SK-N-SH (cell line): Measurements from ENCODE around the gene AXL. TPM values are rescaled to one million over a fixed set of nuclear protein-coding genes. Genes with fewer than 3 reads are reported as not detected.

Experiments used
- CTCF ChIA-PET: fragments of 300-600, 350-600 bp; formaldehyde crosslinking; extraction: SDS; loops from one replicate; lab custom pipeline; 2021; lab: Yijun Ruan, JAX
- POLR2A ChIA-PET: fragments of 350-600 bp; sonication (Branson Sonifier 250); formaldehyde crosslinking; extraction: SDS; loops from one replicate; lab custom pipeline; 2020; ENCODE audit warnings: antibody characterized with exemption, inconsistent platforms; lab: Yijun Ruan, JAX
- DNase-seq: peaks from one replicate; pipeline ENCODE4 v3.0.0; 2012
- H2AFZ ChIP-seq: fragments of 200-600 bp; sonication (generic); 2 replicates; pipeline ENCODE4 v1.8.1; 2016; ENCODE audit warnings: antibody characterized with exemption, mild to moderate bottlenecking, low read depth
- H3F3A ChIP-seq: fragments of 200-600 bp; sonication (generic); replicated peaks from 2 replicates; pipeline ENCODE3; 2016; ENCODE audit warnings: antibody characterized with exemption, mild to moderate bottlenecking; ENCODE audit not compliant: insufficient read depth
- H3K27ac ChIP-seq, 2 experiments: fragments of 200-500 bp in 1 of 2; fragments of 200-600 bp in 1 of 2; sonication (Bioruptor generic) in 1 of 2; sonication (generic), shearing (Covaris generic) in 1 of 2; 2 replicates each; pipeline versions ENCODE4 v1.5.1 to v1.6.1; 2014 to 2016; ENCODE audit warnings: low read depth in 2 of 2, inconsistent platforms in 1 of 2, low read length in 1 of 2, mild to moderate bottlenecking in 1 of 2, mixed read lengths in 1 of 2
- H3K27me3 ChIP-seq: fragments of 200-600 bp; sonication (generic), shearing (Covaris generic); 2 replicates; pipeline ENCODE4 v1.6.1; 2016; ENCODE audit warnings: mixed run types; ENCODE audit not compliant: insufficient read depth
- H3K36me3 ChIP-seq, 2 experiments: fragments of 200-500 bp in 1 of 2; fragments of 200-600 bp in 1 of 2; sonication (Bioruptor generic) in 1 of 2; sonication (generic) in 1 of 2; replicated peaks in 1 of 2; 2 replicates each; pipeline versions ENCODE3 to v1.5.1; 2014 to 2016; ENCODE audit warnings: low read length in 1 of 2, mild to moderate bottlenecking in 1 of 2; ENCODE audit not compliant: insufficient read depth in 2 of 2, control insufficient read depth in 1 of 2
- H3K4me1 ChIP-seq, 2 experiments: fragments of 200-500 bp in 1 of 2; fragments of 200-600 bp in 1 of 2; sonication (Bioruptor generic) in 1 of 2; sonication (generic), shearing (Covaris generic) in 1 of 2; 2 replicates each; pipeline versions ENCODE4 v1.5.1 to v1.6.1; 2014 to 2016; ENCODE audit warnings: low read depth in 1 of 2, low read length in 1 of 2, mixed run types in 1 of 2; ENCODE audit not compliant: insufficient read depth in 2 of 2, control insufficient read depth in 1 of 2
- H3K4me2 ChIP-seq: fragments of 200-600 bp; sonication (generic), shearing (Covaris generic); 2 replicates; pipeline ENCODE4 v1.6.1; 2017; ENCODE audit warnings: mixed run types
- H3K4me3 ChIP-seq, 2 experiments: fragments of 200-500 bp in 1 of 2; fragments of 200-600 bp in 1 of 2; sonication (Bioruptor generic) in 1 of 2; sonication (generic), shearing (Covaris generic) in 1 of 2; 2 replicates each; pipeline versions ENCODE4 v1.5.1 to v1.8.1; 2014 to 2016; ENCODE audit warnings: low read depth in 2 of 2, inconsistent platforms in 1 of 2, low read length in 1 of 2, mild to moderate bottlenecking in 1 of 2, mixed read lengths in 1 of 2, moderate library complexity in 1 of 2
- H3K79me2 ChIP-seq: fragments of 200-600 bp; sonication (generic); 2 replicates; pipeline ENCODE4 v1.8.1; 2017; ENCODE audit warnings: mild to moderate bottlenecking; ENCODE audit not compliant: insufficient read depth
- H3K9ac ChIP-seq: fragments of 200-600 bp; sonication (generic); 2 replicates; pipeline ENCODE4 v1.6.1; 2017; ENCODE audit warnings: mixed run types
- H3K9me2 ChIP-seq: fragments of 200-600 bp; sonication (generic); 2 replicates; pipeline ENCODE4 v1.6.1; 2017; ENCODE audit warnings: mixed run types
- H3K9me3 ChIP-seq: fragments of 200-600 bp; sonication (generic); 2 replicates; pipeline ENCODE4 v1.6.1; 2017; ENCODE audit warnings: mixed run types, mild to moderate bottlenecking, moderate library complexity
- H4K20me1 ChIP-seq: fragments of 200-600 bp; sonication (generic); 2 replicates; pipeline ENCODE4 v1.6.1; 2017; ENCODE audit warnings: mild to moderate bottlenecking, mixed run types; ENCODE audit not compliant: insufficient read depth
- CHD2 ChIP-seq: fragments of 150-350 bp; IDR thresholded peaks from 2 replicates; pipeline ENCODE4 v1.6.1; 2018; ENCODE audit warnings: low read length; ENCODE audit not compliant: partially characterized antibody
- ELF1 ChIP-seq: IDR thresholded peaks from 2 replicates; pipeline ENCODE4 v1.4.0; 2012
- FOSL2 ChIP-seq: IDR thresholded peaks from 2 replicates; pipeline ENCODE4 v1.4.0; 2012; ENCODE audit warnings: low read depth, mild to moderate bottlenecking, moderate library complexity, borderline replicate concordance
- FOXJ3 ChIP-seq: sonication (generic); formaldehyde crosslinking; IDR thresholded peaks from 2 replicates; pipeline ENCODE4 v1.5.1; 2020; ENCODE audit warnings: mild to moderate bottlenecking, missing genetic modification reagents
- FOXM1 ChIP-seq: IDR thresholded peaks from 2 replicates; pipeline ENCODE4 v1.4.0; 2012; ENCODE audit warnings: low read depth, mild to moderate bottlenecking
- GABPA ChIP-seq: IDR thresholded peaks from 2 replicates; pipeline ENCODE4 v1.4.0; 2012; ENCODE audit warnings: low read depth, mild to moderate bottlenecking
- JUND ChIP-seq: IDR thresholded peaks from 2 replicates; pipeline ENCODE4 v1.4.0; 2012
- MAX ChIP-seq: IDR thresholded peaks from 2 replicates; pipeline ENCODE4 v1.4.0; 2012; ENCODE audit warnings: low read depth
- MXI1 ChIP-seq: IDR thresholded peaks from 2 replicates; pipeline ENCODE4 v1.6.1; 2012; ENCODE audit warnings: mild to moderate bottlenecking, low read depth, low read length, improper control_type of control experiment
- RCOR1 ChIP-seq: fragments of 150-350 bp; IDR thresholded peaks from 2 replicates; pipeline ENCODE4 v1.6.1; 2017; ENCODE audit warnings: antibody characterized with exemption, low read length
- REST ChIP-seq: IDR thresholded peaks from 2 replicates; pipeline ENCODE4 v1.6.1; 2012; ENCODE audit warnings: mild to moderate bottlenecking, low read depth, low read length, moderate library complexity
- RXRA ChIP-seq: IDR thresholded peaks from 2 replicates; pipeline ENCODE4 v1.4.0; 2012; ENCODE audit warnings: low read depth, mild to moderate bottlenecking, borderline replicate concordance
- TAF1 ChIP-seq: IDR thresholded peaks from 2 replicates; pipeline ENCODE4 v1.6.1; 2012; ENCODE audit warnings: low read depth, mild to moderate bottlenecking, low read length, moderate library complexity, borderline replicate concordance
- TCF12 ChIP-seq: IDR thresholded peaks from 2 replicates; pipeline ENCODE4 v1.4.0; 2012
- USF1 ChIP-seq: IDR thresholded peaks from 2 replicates; pipeline ENCODE4 v1.4.0; 2012; ENCODE audit warnings: low read depth, borderline replicate concordance
- USF2 ChIP-seq: fragments of 150-350 bp; IDR thresholded peaks from 2 replicates; pipeline ENCODE4 v1.6.1; 2017; ENCODE audit warnings: antibody characterized with exemption, low read length, low read depth, borderline replicate concordance
- whole genome bisulfite sequencing: methylation state at CpG from one replicate; pipeline ENCODE4 v1.1.6; 2017; ENCODE audit warnings: low lambda C conversion rate; 5-methylcytosine and 5-hydroxymethylcytosine counted together
- polyA plus RNA-seq, 3 experiments: library from polyadenylated mRNA; depleted of rRNA; stranded (reverse); fragments of >200 nt; gene quantifications; 2 replicates each; pipeline ENCODE4 v1.2.3, GENCODE V29; 2012

The AXL gene
- polyA plus RNA-seq, 1 of the 3 experiments (the other 2 are of a cell fraction) = 82.6 TPM

DNA sequence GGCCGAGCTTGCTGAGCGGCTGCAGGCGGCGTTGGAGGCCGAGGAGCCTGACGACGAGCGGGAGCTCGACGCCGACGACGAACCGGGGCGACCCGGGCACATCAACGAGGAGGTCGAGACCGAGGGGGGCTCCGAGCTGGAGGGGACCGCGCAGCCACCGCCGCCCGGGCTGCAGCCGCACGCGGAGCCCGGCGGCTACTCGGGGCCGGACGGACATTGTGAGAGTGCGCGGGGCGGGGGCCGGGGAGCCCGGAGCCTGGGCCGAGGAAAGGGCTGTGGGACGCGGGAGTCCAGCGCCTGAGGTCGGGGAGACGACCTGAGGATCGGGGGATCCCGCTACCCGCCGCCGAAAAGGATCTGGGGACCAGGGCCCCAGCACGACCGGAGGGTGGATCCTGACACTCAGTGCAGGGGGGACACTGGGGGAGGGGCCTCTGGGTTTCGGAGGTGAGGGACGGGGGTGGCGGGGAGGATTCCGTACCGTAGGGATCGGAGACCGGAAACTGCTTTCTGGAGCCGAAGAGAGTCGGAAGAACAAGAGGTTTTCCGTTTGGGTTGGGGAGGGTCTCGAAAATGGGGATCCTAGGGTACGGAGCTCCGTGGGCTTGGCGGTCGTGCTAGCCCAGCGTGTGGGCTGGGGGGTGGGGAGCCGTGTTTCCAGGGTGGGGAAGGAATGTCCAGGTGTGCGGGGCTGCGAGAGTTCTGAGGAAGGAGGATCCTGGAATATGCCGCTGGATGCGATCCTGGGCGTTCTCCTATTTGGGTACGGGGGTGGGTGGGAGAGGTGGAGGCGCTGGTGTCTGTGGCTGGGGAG lies 45.8 kb downstream of the AXL start:
- peaks cover 20% of the 10 kb centered on the region for H4K20me1 ChIP-seq
- H3K36me3 ChIP-seq = peaks cover 28 to 43% of the 10 kb centered on the region in 2 experiments
- no peak overlapping the region; the same call in 1 of the 2 replicates for H2AFZ ChIP-seq
- peaks cover 59% of the 10 kb centered on the region for H3K79me2 ChIP-seq
- DNase-seq = peak; percentile 67
- peak overlapping the region; percentile 83 to 86 for H3K4me3 ChIP-seq
- TF ChIP-seq FOXJ3 (CRISPR knock-in tag) (no peak), FOSL2 (no peak), REST (peak; percentile 21; the same call in 1 of the 2 replicates), MAX (no peak), TCF12 (no peak), USF2 (no peak), ELF1 (no peak), FOXM1 (no peak), RXRA (no peak), GABPA (no peak; the same call in 1 of the 2 replicates), TAF1 (peak; percentile 7; the same call in 1 of the 2 replicates), MXI1 (peak; percentile 22; the same call in 1 of the 2 replicates), USF1 (no peak), RCOR1 (no peak), JUND (no peak), CHD2 (no peak)
- ChIA-PET CTCF (interaction anchor here (0.6 to 4.7 kb wide), 8 partner anchors 13 to 300 kb away, joined by 3 to 61 read pairs (median 4); no protein-coding TSS in a partner anchor), POLR2A (interaction anchor here (0.9 to 2.0 kb wide), 3 partner anchors 9 to 44 kb away, joined by 3 to 6 read pairs (median 4); no protein-coding TSS in a partner anchor)
- peak overlapping the region; percentile 92 to 93 for H3K27ac ChIP-seq
- peaks cover 11 to 12% of the 10 kb centered on the region in 2 experiments; a peak in 2 of 4 replicates for H3K4me1 ChIP-seq
- no peaks in the 10 kb centered on the region for H3K9me2 ChIP-seq
- peak overlapping the region; percentile 99 for H3K9ac ChIP-seq
- peak overlapping the region; percentile 92 for H3K4me2 ChIP-seq
- no peaks in the 10 kb centered on the region for H3K9me3 ChIP-seq
- H3F3A ChIP-seq = peaks cover 35% of the 10 kb centered on the region
- H3K27me3 ChIP-seq = no peaks in the 10 kb centered on the region
- WGBS = under 1% methylated on average over 46 of the region's 75 CpGs
